Spleen (tissue), 11 donors: ENCODE data around the gene SERPINH1. TPM values are rescaled to one million over a fixed set of nuclear protein-coding genes. Genes with fewer than 3 reads are reported as not detected.
"Not testable (repeated sequence)": the region's sequence is repeated elsewhere in the genome, so short reads cannot be mapped to it uniquely, and the experiment has no call there.

Experiments used
- DNase-seq: peaks from one replicate; pipeline ENCODE4 v3.0.0-alpha.2; 2020
- H3K27ac ChIP-seq, 8 donors: fragments of 200-600 bp; sonication (generic) in 7 of 8; 1 replicate in 4 of 8; 2 replicates in 4 of 8; pipeline versions ENCODE4 v1.5.0 to v1.8.0; 2016 to 2021; ENCODE audit warnings: inconsistent platforms in 4 of 8, mild to moderate bottlenecking in 4 of 8, moderate library complexity in 1 of 8
- H3K27me3 ChIP-seq, 7 donors: fragments of 200-600 bp; sonication (generic) in 6 of 7; replicated peaks in 1 of 7; 1 replicate in 4 of 7; 2 replicates in 3 of 7; pipeline versions ENCODE4 v1.5.0 to v1.8.0; 2016 to 2021; ENCODE audit warnings: inconsistent platforms in 3 of 7, mild to moderate bottlenecking in 1 of 7
- H3K36me3 ChIP-seq, 6 donors: fragments of 200-600 bp; sonication (generic) in 5 of 6; 1 replicate in 4 of 6; 2 replicates in 2 of 6; pipeline versions ENCODE4 v1.5.0 to v1.8.0; 2016 to 2021; ENCODE audit warnings: inconsistent platforms in 2 of 6
- H3K4me1 ChIP-seq, 6 donors: fragments of 200-600 bp; sonication (generic) in 5 of 6; 1 replicate in 3 of 6; 2 replicates in 3 of 6; pipeline versions ENCODE4 v1.5.0 to v1.8.0; 2016 to 2021; ENCODE audit warnings: inconsistent platforms in 3 of 6
- H3K4me3 ChIP-seq, 8 donors: fragments of 200-600 bp; sonication (generic) in 7 of 8; 1 replicate in 4 of 8; 2 replicates in 4 of 8; pipeline versions ENCODE4 v1.5.0 to v1.8.0; 2016 to 2021; ENCODE audit warnings: inconsistent platforms in 4 of 8, mild to moderate bottlenecking in 4 of 8, moderate library complexity in 2 of 8
- H3K9me3 ChIP-seq, 8 donors: fragments of 200-600 bp; sonication (generic) in 7 of 8; 1 replicate in 4 of 8; 2 replicates in 4 of 8; pipeline versions ENCODE4 v1.5.0 to v1.8.0; 2016 to 2021; ENCODE audit warnings: inconsistent platforms in 4 of 8
- CTCF ChIP-seq, 11 experiments: fragments of 200-600 bp in 7 of 11; fragments of 450-650 bp in 4 of 11; sonication (generic) in 4 of 11; IDR thresholded peaks in 8 of 11; conservative IDR thresholded peaks in 3 of 11; 1 replicate in 7 of 11; 2 replicates in 4 of 11; pipeline versions ENCODE4 v1.4.0 to v1.8.0; 2016 to 2021; ENCODE audit warnings: antibody characterized with exemption in 11 of 11, inconsistent platforms in 4 of 11, mild to moderate bottlenecking in 1 of 11
- POLR2A ChIP-seq, 3 donors: fragments of 450-650 bp; IDR thresholded peaks; one replicate each; pipeline ENCODE4 v1.5.1; 2017; ENCODE audit warnings: antibody characterized with exemption in 3 of 3, mild to moderate bottlenecking in 1 of 3
- POLR2AphosphoS5 ChIP-seq, 3 donors: sonication (generic); formaldehyde crosslinking; IDR thresholded peaks; one replicate each; pipeline ENCODE4 v1.5.1; 2017; ENCODE audit warnings: antibody characterized with exemption in 3 of 3
- WGBS, 5 donors: extraction: QIAGEN DNeasy Blood & Tissue Kit in 3 of 5; methylation state at CpG; one replicate each; pipeline versions ENCODE4 v1.1.5 to v1.1.7; 2013 to 2018; 5-methylcytosine and 5-hydroxymethylcytosine counted together
- intact Hi-C: fragments of 100-400 bp; cut with DNase I; formaldehyde crosslinking; loops from one replicate; pipeline ENCODE4 v1.15.0; 2023; ENCODE audit warnings: low total_unique reads
- polyA plus RNA-seq, 3 donors: library from polyadenylated mRNA; stranded (reverse); fragments of 200-250 nt; gene quantifications; one replicate each; pipeline ENCODE4 v1.2.1, GENCODE V29; 2013
- total RNA-seq, 7 donors: library from RNA; depleted of rRNA in 3 of 7; stranded (reverse); fragments of >200 nt in 3 of 7; fragmentation: NEBNext Ultra II Directional in 4 of 7; extraction: Animal tissue kit (Norgen Biotek cat#: 25700) in 4 of 7; gene quantifications; one replicate each; pipeline versions ENCODE4 v1.1.0 to v1.2.1, GENCODE V29; 2016 to 2021
- donor health status: healthy with polysubstance abuse.
- donor health status: DM: no; HTN: no; CAD: no; lungs with moderate emphysema.
- donor health status: DM: no; HTN: no; CAD: no.
- donor health status: Bipolar disorder and iron deficiency.
- donor health status: healthy.
- donor health status: DM: no; HTN: no; CAD: no.
- donor health status: DM: yes; HTN: yes; CAD: no.

The SERPINH1 gene
- total and polyA plus RNA-seq, 10 donors, result 19.0 to 145 (median 69.4) TPM

- H3K4me1 ChIP-seq, result peaks cover 5 to 45% (median 29%) of the 10 kb centered on the region in 6 donors
- 0 to 3% (median 2%) methylated on average over 6 to 68 of the region's 68 CpGs for WGBS, 5 donors
- no peaks in the 10 kb centered on the region for H3K9me3 ChIP-seq
- peak; percentile 68 to 79 (median 76) for TF ChIP-seq POLR2AphosphoS5 (IDR thresholded peaks at IDR 0.05)
- TF ChIP-seq CTCF (IDR thresholded peaks at IDR 0.05 in 8 of 11, conservative IDR thresholded peaks at IDR 0.05 in 3 of 11), result peak in 7 of 11 experiments; percentile 5 to 43 (median 27)
- TF ChIP-seq POLR2A (IDR thresholded peaks at IDR 0.05), result peak in 1 of 3 donors; percentile 13
- H3K27me3 ChIP-seq, result peaks cover 0 to 27% (median 0%) of the 10 kb centered on the region in 7 donors
- H3K27ac ChIP-seq, result peak overlapping the region; percentile 76 to 95 (median 90)
- H3K36me3 ChIP-seq, result no peaks in the 10 kb centered on the region
- intact Hi-C loops, result no loop called here
- peak; percentile 91 for DNase-seq
- peak overlapping the region; percentile 36 to 84 (median 58) for H3K4me3 ChIP-seq
Observed at GRCh38 chr11:75582895-75583717, 21.1 kb downstream of the SERPINH1 start.

GRCh38 chr11:75583718-75584658, 21.9 kb downstream of the SERPINH1 start:
- no peak for TF ChIP-seq POLR2A (IDR thresholded peaks at IDR 0.05)
- TF ChIP-seq POLR2AphosphoS5 (IDR thresholded peaks at IDR 0.05), result peak in 1 of 3 donors; percentile 4
- WGBS, 5 donors, result 25 to 46% (median 32%) methylated on average over 27 to 42 of the region's 42 CpGs
- peaks cover 0 to 27% (median 0%) of the 10 kb centered on the region in 7 donors for H3K27me3 ChIP-seq
- no peaks in the 10 kb centered on the region for H3K9me3 ChIP-seq
- no peaks in the 10 kb centered on the region for H3K36me3 ChIP-seq
- intact Hi-C loops, result no loop called here
- DNase-seq, result peak; percentile 82
- peaks cover 5 to 45% (median 29%) of the 10 kb centered on the region in 6 donors for H3K4me1 ChIP-seq
- peak overlapping the region; percentile 76 to 95 (median 90) for H3K27ac ChIP-seq
- H3K4me3 ChIP-seq, result peak overlapping the region; percentile 36 to 84 (median 58)

- H3K36me3 ChIP-seq, intact Hi-C loops, H3K4me3 ChIP-seq, DNase-seq, H3K9me3 ChIP-seq: not testable (repeated sequence)
- Histone ChIP-seq H3K27ac (peak overlapping the region in 6 of 8 donors; percentile 86 to 95 (median 92)), H3K27me3 (peaks cover 0 to 27% (median 0%) of the 10 kb centered on the region in 7 donors), H3K4me1 (peaks cover 5 to 40% (median 29%) of the 10 kb centered on the region in 6 donors)
- WGBS, 5 donors, result 85 to 92% (median 89%) methylated on average over 12 of the region's 12 CpGs
Observed at GRCh38 chr11:75584659-75585292, 22.7 kb downstream of the SERPINH1 start.

- Histone ChIP-seq H3K4me3 (no peak overlapping the region), H3K9me3 (no peaks in the 10 kb centered on the region), H3K27ac (peak overlapping the region in 3 of 8 donors; percentile 86 to 92 (median 89)), H3K36me3 (no peaks in the 10 kb centered on the region), H3K4me1 (peaks cover 5 to 36% (median 29%) of the 10 kb centered on the region in 6 donors), H3K27me3 (peaks cover 0 to 27% (median 0%) of the 10 kb centered on the region in 7 donors)
- TF ChIP-seq CTCF (IDR thresholded peaks at IDR 0.05 in 8 of 11, conservative IDR thresholded peaks at IDR 0.05 in 3 of 11), result no peak
- TF ChIP-seq POLR2A (IDR thresholded peaks at IDR 0.05), result no peak
- no peak for TF ChIP-seq POLR2AphosphoS5 (IDR thresholded peaks at IDR 0.05)
- DNase-seq, result no peak
- 78 to 89% (median 86%) methylated on average over 8 of the region's 8 CpGs for WGBS, 5 donors
- intact Hi-C loops, result no loop called here
Observed at GRCh38 chr11:75585293-75585670, 23.2 kb downstream of the SERPINH1 start.
